ENCODE results near the gene SPATS2.
"Not testable (repeated sequence)": the region's sequence is repeated elsewhere in the genome, so short reads cannot be mapped to it uniquely, and the experiment has no call there.

SPATS2 gene

DNA sequence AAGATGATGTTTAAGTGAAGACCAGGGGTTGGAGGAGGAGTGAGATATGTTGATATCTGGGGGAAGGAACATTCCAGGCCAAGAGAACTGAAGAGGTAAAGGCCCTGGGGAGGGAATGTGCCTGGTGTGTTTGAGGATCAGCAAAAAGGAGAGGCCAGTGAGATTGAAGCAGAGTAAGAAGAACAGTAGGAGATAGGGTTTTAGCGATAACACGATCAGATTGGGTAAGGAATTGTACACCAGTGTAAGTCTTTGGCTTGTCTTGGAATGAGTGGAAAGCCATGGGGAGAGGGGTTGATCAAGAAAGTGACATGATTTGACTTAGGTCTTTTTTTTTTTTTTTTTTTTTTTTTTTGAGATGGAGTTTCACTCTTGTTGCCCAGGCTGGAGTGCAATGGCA, 39.4 kb upstream of the SPATS2 start:
- no peak overlapping the region for H3K9ac ChIP-seq (ENCODE audit: insufficient read length)
- no peak overlapping the region for H3K27ac ChIP-seq
- H3K4me3 ChIP-seq, result no peak overlapping the region
- peaks cover 54% of the 10 kb centered on the region for H3K36me3 ChIP-seq (ENCODE audit: insufficient read depth, low read length)
- TF ChIP-seq POLR2AphosphoS5 (IDR thresholded peaks at IDR 0.05; ENCODE audit: borderline replicate concordance, low read depth, low read length) (no peak), FOXP2 (optimal IDR thresholded peaks at IDR 0.05; ENCODE audit: control extremely low read depth, extremely low read length, insufficient read depth) (no peak), EZH2 (IDR thresholded peaks at IDR 0.05) (no peak)
- no peaks in the 10 kb centered on the region for H3K9me3 ChIP-seq (ENCODE audit: low read depth, low read length)
- DNase-seq (ENCODE audit: low read depth, low spot score), result no peak

DNA sequence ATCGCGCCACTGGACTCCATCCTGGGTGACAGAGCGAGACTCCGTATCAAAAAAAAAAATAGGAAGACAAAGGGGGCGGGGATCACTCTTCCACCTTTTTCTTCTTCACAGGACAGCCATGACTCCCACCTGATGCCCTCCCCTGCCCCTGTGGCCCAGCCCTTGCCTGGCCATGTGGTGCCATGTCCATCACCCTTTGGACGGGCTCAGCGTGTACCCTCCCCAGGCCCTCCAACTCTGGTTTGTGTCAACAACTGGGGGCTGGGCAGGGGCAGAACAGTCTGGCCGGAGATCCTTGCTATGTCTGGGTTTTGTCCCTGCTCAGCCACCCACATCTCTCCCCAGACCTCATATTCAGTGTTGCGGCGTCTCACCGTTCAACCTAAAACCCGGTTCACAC, 38.4 kb upstream of the SPATS2 start:
- TF ChIP-seq POLR2AphosphoS5 (IDR thresholded peaks at IDR 0.05; ENCODE audit: borderline replicate concordance, low read depth, low read length), result no peak
- no peak for TF ChIP-seq EZH2 (IDR thresholded peaks at IDR 0.05)
- TF ChIP-seq FOXP2 (optimal IDR thresholded peaks at IDR 0.05; ENCODE audit: control extremely low read depth, extremely low read length, insufficient read depth), result no peak
- Histone ChIP-seq H3K9me3 (ENCODE audit: low read depth, low read length) (no peaks in the 10 kb centered on the region), H3K36me3 (ENCODE audit: insufficient read depth, low read length) (peaks cover 51% of the 10 kb centered on the region), H3K9ac (ENCODE audit: insufficient read length) (no peak overlapping the region), H3K4me3 (no peak overlapping the region), H3K27ac (no peak overlapping the region)
- no peak for DNase-seq (ENCODE audit: low read depth, low spot score)

- H3K9ac ChIP-seq (ENCODE audit: insufficient read length), result peak overlapping the region; percentile 28
- peaks cover 44% of the 10 kb centered on the region for H3K36me3 ChIP-seq (ENCODE audit: insufficient read depth, low read length)
- no peak overlapping the region for H3K4me3 ChIP-seq
- no peaks in the 10 kb centered on the region for H3K9me3 ChIP-seq (ENCODE audit: low read depth, low read length)
- TF ChIP-seq EZH2 (IDR thresholded peaks at IDR 0.05) (no peak), FOXP2 (optimal IDR thresholded peaks at IDR 0.05; ENCODE audit: control extremely low read depth, extremely low read length, insufficient read depth) (no peak), POLR2AphosphoS5 (IDR thresholded peaks at IDR 0.05; ENCODE audit: borderline replicate concordance, low read depth, low read length) (no peak)
- DNase-seq (ENCODE audit: low read depth, low spot score), result no peak
- H3K27ac ChIP-seq, result peak overlapping the region; percentile 48
These were observed 37.1 kb upstream of the SPATS2 start for GRCh38 chr12:49330032-49330619.

GRCh38 chr12:49330631-49331379, 36.5 kb upstream of the SPATS2 start:
- Histone ChIP-seq H3K27ac (peak overlapping the region; percentile 91; the same call in 1 of the 2 replicates), H3K9ac (ENCODE audit: insufficient read length) (no peak overlapping the region), H3K36me3 (ENCODE audit: insufficient read depth, low read length) (peaks cover 38% of the 10 kb centered on the region), H3K4me3 (no peak overlapping the region), H3K9me3 (ENCODE audit: low read depth, low read length) (no peaks in the 10 kb centered on the region)
- no peak for TF ChIP-seq POLR2AphosphoS5 (IDR thresholded peaks at IDR 0.05; ENCODE audit: borderline replicate concordance, low read depth, low read length)
- TF ChIP-seq EZH2 (IDR thresholded peaks at IDR 0.05), result no peak
- no peak for TF ChIP-seq FOXP2 (optimal IDR thresholded peaks at IDR 0.05; ENCODE audit: control extremely low read depth, extremely low read length, insufficient read depth)
- DNase-seq (ENCODE audit: low read depth, low spot score), result no peak

- Histone ChIP-seq H3K27ac (peak overlapping the region; percentile 91), H3K36me3 (ENCODE audit: insufficient read depth, low read length) (peaks cover 30% of the 10 kb centered on the region), H3K9me3 (ENCODE audit: low read depth, low read length) (no peaks in the 10 kb centered on the region), H3K4me3 (peak overlapping the region; percentile 66), H3K9ac (ENCODE audit: insufficient read length) (peak overlapping the region; percentile 15)
- no peak for DNase-seq (ENCODE audit: low read depth, low spot score)
- TF ChIP-seq POLR2AphosphoS5 (IDR thresholded peaks at IDR 0.05; ENCODE audit: borderline replicate concordance, low read depth, low read length), result no peak
These were observed 35.7 kb upstream of the SPATS2 start for GRCh38 chr12:49331380-49332222.

- DNase-seq (ENCODE audit: low read depth, low spot score), result no peak
- no peaks in the 10 kb centered on the region for H3K9me3 ChIP-seq (ENCODE audit: low read depth, low read length)
- peak overlapping the region; percentile 66 for H3K4me3 ChIP-seq
- peak overlapping the region; percentile 91 for H3K27ac ChIP-seq
- H3K36me3 ChIP-seq (ENCODE audit: insufficient read depth, low read length), result peaks cover 22% of the 10 kb centered on the region; the same call in 1 of the 2 replicates
- no peak for TF ChIP-seq EZH2 (IDR thresholded peaks at IDR 0.05)
- no peak for TF ChIP-seq POLR2AphosphoS5 (IDR thresholded peaks at IDR 0.05; ENCODE audit: borderline replicate concordance, low read depth, low read length)
- TF ChIP-seq FOXP2 (optimal IDR thresholded peaks at IDR 0.05; ENCODE audit: control extremely low read depth, extremely low read length, insufficient read depth), result no peak
- H3K9ac ChIP-seq (ENCODE audit: insufficient read length), result peak overlapping the region; percentile 19
These were observed 34.8 kb upstream of the SPATS2 start for GRCh38 chr12:49332441-49332861.

DNA sequence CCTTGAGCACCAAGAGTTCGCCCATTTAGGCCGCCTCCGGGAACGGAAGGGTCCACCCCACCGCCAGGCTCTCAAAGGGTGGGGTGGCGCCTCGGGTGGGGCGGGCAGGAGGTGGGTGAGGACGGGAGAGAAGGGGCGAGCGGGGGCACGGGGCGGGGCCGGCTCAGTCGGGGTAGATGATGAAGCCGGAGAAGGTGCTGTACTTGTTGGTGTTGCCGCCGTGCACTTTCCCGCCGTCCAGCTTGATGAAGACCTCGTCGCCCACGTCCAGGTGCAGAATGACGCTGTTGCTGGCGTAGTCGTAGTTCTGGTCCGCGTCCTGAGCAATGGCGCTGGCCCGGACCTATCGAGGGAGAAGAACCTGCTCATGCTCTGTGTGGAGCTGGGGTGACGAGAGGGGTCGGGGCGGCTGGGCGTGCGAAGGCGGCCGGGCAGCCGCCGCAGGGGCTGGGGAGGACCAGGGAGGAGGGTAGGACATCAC, 34.3 kb upstream of the SPATS2 start:
- H3K4me3 ChIP-seq, result no peak overlapping the region
- H3K36me3 ChIP-seq (ENCODE audit: insufficient read depth, low read length), result peaks cover 21% of the 10 kb centered on the region; the same call in 1 of the 2 replicates
- H3K9ac ChIP-seq (ENCODE audit: insufficient read length), result no peak overlapping the region
- no peak for DNase-seq (ENCODE audit: low read depth, low spot score)
- H3K27ac ChIP-seq, result peak overlapping the region; percentile 91
- TF ChIP-seq EZH2 (IDR thresholded peaks at IDR 0.05), result no peak
- no peak for TF ChIP-seq FOXP2 (optimal IDR thresholded peaks at IDR 0.05; ENCODE audit: control extremely low read depth, extremely low read length, insufficient read depth)
- TF ChIP-seq POLR2AphosphoS5 (IDR thresholded peaks at IDR 0.05; ENCODE audit: borderline replicate concordance, low read depth, low read length), result no peak
- no peaks in the 10 kb centered on the region for H3K9me3 ChIP-seq (ENCODE audit: low read depth, low read length)

GRCh38 chr12:49333778-49334177, 33.5 kb upstream of the SPATS2 start:
- H3K27ac ChIP-seq; H3K4me3 ChIP-seq; DNase-seq (ENCODE audit: low read depth, low spot score); H3K9me3 ChIP-seq (ENCODE audit: low read depth, low read length); H3K9ac ChIP-seq (ENCODE audit: insufficient read length): not testable (repeated sequence)
- H3K36me3 ChIP-seq (ENCODE audit: insufficient read depth, low read length), result peaks cover 20% of the 10 kb centered on the region; the same call in 1 of the 2 replicates

Data from SK-N-MC (cell line).